Panc1 (cell line): ENCODE data around the gene SPRING1. TPM values are rescaled to one million over a fixed set of nuclear protein-coding genes. Genes with fewer than 3 reads are reported as not detected.
A peak's percentile ranks its signal among the peaks of the same experiment; 100 is the strongest.

Experiments
- ATAC-seq: fragments of 200-7000 bp; cut with Tn5 transposase; 2 replicates; pipeline ENCODE4 v1.9.1; 2020; ENCODE audit warnings: mild to moderate bottlenecking, moderate library complexity
- BruUV-seq: library from RNA; stranded (reverse); fragments of 400-500 nt; replicated peaks from 2 replicates; lab custom pipeline; 2021; lab: Mats Ljungman, UMichigan
- CTCF ChIA-PET: fragments of 300-600 bp; sonication (Branson Sonifier 250); formaldehyde crosslinking; loops from one replicate; lab custom pipeline; 2022; ENCODE audit warnings: antibody characterized with exemption; lab: Charles Lee
- POLR2A ChIA-PET: fragments of 300-600 bp; sonication (Branson Sonifier 250); formaldehyde crosslinking; loops from one replicate; lab custom pipeline; 2022; ENCODE audit warnings: antibody characterized with exemption; lab: Charles Lee
- DNase-seq: peaks from one replicate; pipeline ENCODE4 v3.0.0-alpha.2; 2010; ENCODE audit warnings: low read depth, low spot score
- H3K27ac ChIP-seq: 2 replicates; pipeline ENCODE4 v1.5.1; 2011; ENCODE audit warnings: mild to moderate bottlenecking, low read length, inconsistent platforms
- H3K27me3 ChIP-seq: fragments of 200-500 bp; sonication (Bioruptor generic); 2 replicates; pipeline ENCODE4 v1.6.0; 2014; ENCODE audit warnings: low read length, inconsistent platforms; ENCODE audit not compliant: control insufficient read depth, insufficient read depth
- H3K36me3 ChIP-seq: fragments of 200-500 bp; sonication (Bioruptor generic); 2 replicates; pipeline ENCODE4 v1.5.1; 2014; ENCODE audit warnings: inconsistent platforms, mild to moderate bottlenecking, low read length, moderate library complexity; ENCODE audit not compliant: control insufficient read depth, insufficient read depth
- H3K4me1 ChIP-seq: 2 replicates; pipeline ENCODE4 v1.5.1; 2011; ENCODE audit warnings: inconsistent platforms, mild to moderate bottlenecking, low read length, moderate library complexity; ENCODE audit not compliant: control insufficient read depth, insufficient read depth
- H3K4me3 ChIP-seq, 2 experiments: 2 replicates each; pipeline ENCODE4 v1.5.1; 2011 to 2012; ENCODE audit warnings: low read depth in 2 of 2, low read length in 2 of 2, mild to moderate bottlenecking in 2 of 2, inconsistent platforms in 1 of 2, moderate library complexity in 1 of 2
- H3K9me3 ChIP-seq: fragments of 200-500 bp; sonication (Bioruptor generic); 2 replicates; pipeline ENCODE4 v1.5.1; 2014; ENCODE audit warnings: low read depth, mild to moderate bottlenecking, inconsistent platforms, low read length, moderate library complexity; ENCODE audit not compliant: control insufficient read depth, insufficient read depth
- POLR2AphosphoS5 ChIP-seq: IDR thresholded peaks from 2 replicates; pipeline ENCODE4 v1.6.1; 2012; ENCODE audit warnings: mild to moderate bottlenecking, low read depth, low read length, moderate library complexity
- SIN3A ChIP-seq: IDR thresholded peaks from 2 replicates; pipeline ENCODE4 v1.6.1; 2012; ENCODE audit warnings: low read depth, mild to moderate bottlenecking, low read length, moderate library complexity, borderline replicate concordance; ENCODE audit not compliant: insufficient read depth
- TCF7L2 ChIP-seq: IDR thresholded peaks from 2 replicates; pipeline ENCODE4 v1.6.1; 2011; ENCODE audit warnings: mild to moderate bottlenecking, low read depth, low read length, inconsistent platforms
- in situ Hi-C: cut with HindIII; loops from 2 replicates; pipeline ENCODE4 v1.10.0; 2016; ENCODE audit warnings: low sequenced_read_pairs, low pct_unique_long_range_greater_than_20kb
- intact Hi-C: fragments of 100-400 bp; cut with micrococcal nuclease; formaldehyde crosslinking; loops from one replicate; pipeline ENCODE4 v1.10.0; 2022; ENCODE audit not compliant: unreplicated experiment
- total RNA-seq: library from RNA; stranded (reverse); gene quantifications from one replicate; pipeline ENCODE4 v1.2.1, GENCODE V29; 2021; ENCODE audit not compliant: unreplicated experiment
- TF ChIP-seq, protein P1 (sequence below): fragments of 450-650 bp; IDR thresholded peaks from 2 replicates; pipeline ENCODE4 v1.5.1; 2017; ENCODE audit warnings: mild to moderate bottlenecking
- TF ChIP-seq, protein P2 (sequence below), 2 experiments: IDR thresholded peaks; 2 replicates each; pipeline ENCODE4 v1.6.1; 2011 to 2012; ENCODE audit warnings: low read depth in 2 of 2, control low read depth in 1 of 2, low read length in 1 of 2, mild to moderate bottlenecking in 1 of 2, moderate library complexity in 1 of 2; ENCODE audit not compliant: insufficient read depth in 1 of 2

Gene SPRING1
- total RNA-seq, 1 experiment from 2014 or later = 71.1 TPM

DNA sequence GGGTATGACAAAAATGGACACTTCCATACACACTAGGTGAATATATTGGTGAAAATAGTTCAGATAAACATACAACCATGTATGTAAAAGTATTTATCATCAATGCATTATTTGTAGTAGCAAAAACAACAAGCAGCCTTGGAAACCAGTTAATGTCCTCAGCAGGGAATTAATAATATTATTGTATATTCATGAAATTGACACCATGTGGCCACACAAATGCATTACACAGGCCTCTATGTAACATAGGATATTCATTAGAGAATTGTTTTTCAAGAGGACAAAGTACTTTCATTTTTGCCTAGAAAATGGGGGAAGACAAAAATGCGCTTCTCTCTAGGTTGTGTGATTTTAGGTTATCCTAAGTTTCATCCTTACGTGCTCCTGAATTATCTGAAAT lies 24.3 kb downstream of the SPRING1 start:
- Histone ChIP-seq H3K4me1 (peaks cover 14% of the 10 kb centered on the region; the same call in 1 of the 2 replicates), H3K27ac (no peak overlapping the region), H3K4me3 (no peak overlapping the region), H3K27me3 (no peaks in the 10 kb centered on the region; the same call in 1 of the 2 replicates), H3K36me3 (peaks cover 7% of the 10 kb centered on the region), H3K9me3 (no peaks in the 10 kb centered on the region)
- intact Hi-C loops = no loop called here
- no peak for DNase-seq
- ChIA-PET CTCF (no interaction called here), POLR2A (interaction anchor here (0.7 kb wide), 1 partner anchor 229 kb away, joined by 5 read pairs; no protein-coding TSS in a partner anchor)
- TF ChIP-seq, protein P1, sequence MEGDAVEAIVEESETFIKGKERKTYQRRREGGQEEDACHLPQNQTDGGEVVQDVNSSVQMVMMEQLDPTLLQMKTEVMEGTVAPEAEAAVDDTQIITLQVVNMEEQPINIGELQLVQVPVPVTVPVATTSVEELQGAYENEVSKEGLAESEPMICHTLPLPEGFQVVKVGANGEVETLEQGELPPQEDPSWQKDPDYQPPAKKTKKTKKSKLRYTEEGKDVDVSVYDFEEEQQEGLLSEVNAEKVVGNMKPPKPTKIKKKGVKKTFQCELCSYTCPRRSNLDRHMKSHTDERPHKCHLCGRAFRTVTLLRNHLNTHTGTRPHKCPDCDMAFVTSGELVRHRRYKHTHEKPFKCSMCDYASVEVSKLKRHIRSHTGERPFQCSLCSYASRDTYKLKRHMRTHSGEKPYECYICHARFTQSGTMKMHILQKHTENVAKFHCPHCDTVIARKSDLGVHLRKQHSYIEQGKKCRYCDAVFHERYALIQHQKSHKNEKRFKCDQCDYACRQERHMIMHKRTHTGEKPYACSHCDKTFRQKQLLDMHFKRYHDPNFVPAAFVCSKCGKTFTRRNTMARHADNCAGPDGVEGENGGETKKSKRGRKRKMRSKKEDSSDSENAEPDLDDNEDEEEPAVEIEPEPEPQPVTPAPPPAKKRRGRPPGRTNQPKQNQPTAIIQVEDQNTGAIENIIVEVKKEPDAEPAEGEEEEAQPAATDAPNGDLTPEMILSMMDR = no peak
- TF ChIP-seq, protein P2, sequence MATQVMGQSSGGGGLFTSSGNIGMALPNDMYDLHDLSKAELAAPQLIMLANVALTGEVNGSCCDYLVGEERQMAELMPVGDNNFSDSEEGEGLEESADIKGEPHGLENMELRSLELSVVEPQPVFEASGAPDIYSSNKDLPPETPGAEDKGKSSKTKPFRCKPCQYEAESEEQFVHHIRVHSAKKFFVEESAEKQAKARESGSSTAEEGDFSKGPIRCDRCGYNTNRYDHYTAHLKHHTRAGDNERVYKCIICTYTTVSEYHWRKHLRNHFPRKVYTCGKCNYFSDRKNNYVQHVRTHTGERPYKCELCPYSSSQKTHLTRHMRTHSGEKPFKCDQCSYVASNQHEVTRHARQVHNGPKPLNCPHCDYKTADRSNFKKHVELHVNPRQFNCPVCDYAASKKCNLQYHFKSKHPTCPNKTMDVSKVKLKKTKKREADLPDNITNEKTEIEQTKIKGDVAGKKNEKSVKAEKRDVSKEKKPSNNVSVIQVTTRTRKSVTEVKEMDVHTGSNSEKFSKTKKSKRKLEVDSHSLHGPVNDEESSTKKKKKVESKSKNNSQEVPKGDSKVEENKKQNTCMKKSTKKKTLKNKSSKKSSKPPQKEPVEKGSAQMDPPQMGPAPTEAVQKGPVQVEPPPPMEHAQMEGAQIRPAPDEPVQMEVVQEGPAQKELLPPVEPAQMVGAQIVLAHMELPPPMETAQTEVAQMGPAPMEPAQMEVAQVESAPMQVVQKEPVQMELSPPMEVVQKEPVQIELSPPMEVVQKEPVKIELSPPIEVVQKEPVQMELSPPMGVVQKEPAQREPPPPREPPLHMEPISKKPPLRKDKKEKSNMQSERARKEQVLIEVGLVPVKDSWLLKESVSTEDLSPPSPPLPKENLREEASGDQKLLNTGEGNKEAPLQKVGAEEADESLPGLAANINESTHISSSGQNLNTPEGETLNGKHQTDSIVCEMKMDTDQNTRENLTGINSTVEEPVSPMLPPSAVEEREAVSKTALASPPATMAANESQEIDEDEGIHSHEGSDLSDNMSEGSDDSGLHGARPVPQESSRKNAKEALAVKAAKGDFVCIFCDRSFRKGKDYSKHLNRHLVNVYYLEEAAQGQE (IDR thresholded peaks at IDR 0.05; ENCODE audit: insufficient read depth in 1 of 2, low read depth in 2 of 2, low read length in 1 of 2) = no peak
- no peak for TF ChIP-seq TCF7L2
- no peak for TF ChIP-seq SIN3A
- no peak for TF ChIP-seq POLR2AphosphoS5
- ATAC-seq = no peak
- in situ Hi-C loops = no loop called here
- TSS peak; percentile 56 for BruUV-seq

DNA sequence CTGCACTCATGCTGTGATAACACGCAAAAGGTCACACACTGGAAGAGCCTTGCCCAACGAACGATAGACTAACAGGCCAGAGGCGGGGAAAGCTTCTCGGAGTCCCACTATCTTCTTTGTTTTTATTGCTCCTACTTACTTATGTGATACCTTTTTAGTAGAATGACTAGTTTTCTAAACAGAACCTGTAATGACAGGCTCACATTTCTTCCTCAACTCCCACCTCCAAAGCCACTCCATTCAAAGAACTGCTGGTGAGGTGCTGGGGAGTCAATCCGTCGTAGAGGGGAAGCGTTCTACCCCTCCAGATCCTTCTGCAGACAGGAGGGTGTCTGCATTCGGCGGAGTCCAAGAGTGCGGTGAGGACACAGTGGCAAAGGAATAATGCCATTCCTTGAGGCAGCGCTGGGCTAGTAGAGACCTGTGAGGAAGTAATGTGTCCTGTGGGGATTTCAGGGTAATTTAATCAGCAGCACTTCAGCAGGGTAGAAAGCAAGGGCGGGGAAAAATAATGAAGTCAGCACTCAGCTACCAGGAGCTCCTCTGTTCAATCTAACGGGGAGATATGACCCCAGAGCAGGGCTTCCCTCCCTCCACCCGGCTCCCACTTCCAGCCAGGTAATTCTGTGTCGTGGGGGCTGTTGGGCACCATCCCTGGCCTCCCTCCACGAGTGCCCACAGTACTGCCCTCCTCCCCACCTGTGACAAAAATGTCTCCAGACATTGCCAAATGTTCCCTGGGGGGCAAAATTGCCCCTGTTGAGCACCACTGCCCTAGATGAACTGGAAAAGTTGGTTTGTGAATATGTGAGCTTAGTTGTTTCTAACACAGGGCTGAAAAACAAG lies 25.2 kb downstream of the SPRING1 start:
- ChIA-PET CTCF (no interaction called here), POLR2A (interaction anchor here (0.5 kb wide), 1 partner anchor 198 kb away, joined by 4 read pairs; the partner anchor contains the start of gene FBXW8)
- TF ChIP-seq, protein P2 (IDR thresholded peaks at IDR 0.05; ENCODE audit: insufficient read depth in 1 of 2, low read depth in 2 of 2, low read length in 1 of 2) = no peak
- TF ChIP-seq, protein P1 = no peak
- TF ChIP-seq SIN3A (no peak), TCF7L2 (no peak), POLR2AphosphoS5 (no peak)
- Histone ChIP-seq H3K9me3 (no peaks in the 10 kb centered on the region), H3K4me3 (no peak overlapping the region), H3K4me1 (peaks cover 14% of the 10 kb centered on the region; the same call in 1 of the 2 replicates), H3K27ac (no peak overlapping the region), H3K27me3 (no peaks in the 10 kb centered on the region; the same call in 1 of the 2 replicates), H3K36me3 (peaks cover 7% of the 10 kb centered on the region)
- no TSS peak for BruUV-seq
- intact Hi-C loops (no loop called here), in situ Hi-C loops (no loop called here)
- ATAC-seq (no peak), DNase-seq (no peak)
